B cell (primary cell): ENCODE data around the gene GNG11. TPM values are rescaled to one million over a fixed set of nuclear protein-coding genes. Genes with fewer than 3 reads are reported as not detected.

Experiments
- ATAC-seq: fragments of 200-7000 bp; cut with Tn5 transposase; one replicate; pipeline ENCODE4 v1.10.0; 2021; ENCODE audit warnings: low read depth, mild to moderate bottlenecking, moderate number of reproducible peaks, moderate library complexity
- CTCF ChIA-PET: fragments of 350-600 bp; sonication (Branson Sonifier 250); formaldehyde crosslinking; loops from one replicate; lab custom pipeline; 2021; ENCODE audit warnings: antibody characterized with exemption, inconsistent platforms; lab: Charles Lee
- POLR2A ChIA-PET: fragments of 350-600 bp; sonication (Branson Sonifier 250); formaldehyde crosslinking; loops from one replicate; lab custom pipeline; 2021; ENCODE audit warnings: antibody characterized with exemption; lab: Charles Lee
- DNase-seq: peaks from one replicate; pipeline ENCODE4 v3.0.0; 2013
- H2AFZ ChIP-seq: 2 replicates; pipeline ENCODE4 v1.6.1; 2012; ENCODE audit warnings: mild to moderate bottlenecking, low read depth, low read length; ENCODE audit not compliant: insufficient read depth, poor library complexity, severe bottlenecking
- H3K27ac ChIP-seq, 2 donors: 1 replicate in 1 of 2; 2 replicates in 1 of 2; pipeline ENCODE4 v1.5.1; 2012 to 2013; ENCODE audit warnings: low read length in 2 of 2, mild to moderate bottlenecking in 2 of 2, moderate library complexity in 1 of 2
- H3K27me3 ChIP-seq, 4 experiments: fragments of 200-600 bp in 1 of 4; sonication (generic) in 1 of 4; replicated peaks in 1 of 4; 1 replicate in 2 of 4; 2 replicates in 2 of 4; pipeline versions ENCODE4 v1.6.1 to v1.7.0; 2013 to 2016; ENCODE audit warnings: low read length in 3 of 4, mild to moderate bottlenecking in 2 of 4, mixed read lengths in 1 of 4, moderate library complexity in 1 of 4; ENCODE audit not compliant: insufficient read depth in 4 of 4, control insufficient read depth in 3 of 4; ENCODE audit errors: control extremely low read depth in 1 of 4
- H3K36me3 ChIP-seq, 2 experiments: replicated peaks in 1 of 2; 1 replicate in 1 of 2; 2 replicates in 1 of 2; pipeline versions ENCODE4 v1.6.1 to v1.7.1; 2013; ENCODE audit warnings: low read length in 1 of 2; ENCODE audit not compliant: insufficient read depth in 2 of 2, control insufficient read depth in 1 of 2; ENCODE audit errors: control extremely low read depth in 1 of 2, extremely low read depth in 1 of 2
- H3K4me1 ChIP-seq, 2 donors: fragments of 200-600 bp in 1 of 2; sonication (generic) in 1 of 2; 1 replicate in 1 of 2; 2 replicates in 1 of 2; pipeline versions ENCODE4 v1.5.1 to v1.6.1; 2013 to 2017; ENCODE audit warnings: low read length in 2 of 2; ENCODE audit not compliant: control insufficient read depth in 2 of 2, insufficient read depth in 2 of 2
- H3K4me2 ChIP-seq: replicated peaks from 2 replicates; pipeline ENCODE3; 2012; ENCODE audit warnings: mild to moderate bottlenecking, low read depth, low read length; ENCODE audit not compliant: poor library complexity, severe bottlenecking
- H3K4me3 ChIP-seq, 5 experiments: fragments of 200-600 bp in 1 of 5; sonication (generic) in 1 of 5; 1 replicate in 3 of 5; 2 replicates in 2 of 5; pipeline versions ENCODE4 v1.5.1 to v1.7.0; 2011 to 2016; ENCODE audit warnings: low read length in 4 of 5, mild to moderate bottlenecking in 4 of 5, low read depth in 2 of 5, control low read depth in 1 of 5, moderate library complexity in 1 of 5; ENCODE audit not compliant: insufficient read depth in 1 of 5; ENCODE audit errors: control extremely low read depth in 1 of 5, extremely low read depth in 1 of 5
- H3K79me2 ChIP-seq: fragments of 200-600 bp; sonication (generic); one replicate; pipeline ENCODE4 v1.6.0; 2016; ENCODE audit warnings: low read length; ENCODE audit not compliant: control insufficient read depth, insufficient read depth
- H3K9ac ChIP-seq: fragments of 200-600 bp; sonication (generic); 2 replicates; pipeline ENCODE4 v1.6.1; 2017; ENCODE audit warnings: mild to moderate bottlenecking, low read length, moderate library complexity
- H3K9me3 ChIP-seq, 3 donors: one replicate each; pipeline versions ENCODE4 v1.6.1 to v1.7.1; 2013; ENCODE audit warnings: low read length in 2 of 3; ENCODE audit not compliant: control insufficient read depth in 2 of 3, insufficient read depth in 1 of 3; ENCODE audit errors: control extremely low read depth in 1 of 3
- H4K20me1 ChIP-seq: 2 replicates; pipeline ENCODE4 v1.6.0; 2012; ENCODE audit warnings: mild to moderate bottlenecking, low read length; ENCODE audit not compliant: insufficient read depth, control insufficient read depth, poor library complexity, severe bottlenecking
- H3K27ac Mint-ChIP-seq: one replicate; pipeline ENCODE4 v1.8.0; 2021; ENCODE audit warnings: mixed read lengths
- H3K27me3 Mint-ChIP-seq: one replicate; pipeline ENCODE4 v1.8.0; 2021; ENCODE audit warnings: mixed read lengths
- H3K4me1 Mint-ChIP-seq: one replicate; pipeline ENCODE4 v1.8.0; 2021; ENCODE audit warnings: mixed read lengths
- H3K4me3 Mint-ChIP-seq: one replicate; pipeline ENCODE4 v1.8.0; 2021; ENCODE audit warnings: mixed read lengths
- H3K9me3 Mint-ChIP-seq: one replicate; pipeline ENCODE4 v1.8.0; 2022; ENCODE audit warnings: mixed read lengths; ENCODE audit not compliant: insufficient read depth
- CTCF ChIP-seq: fragments of 200-600 bp; IDR thresholded peaks from one replicate; pipeline ENCODE4 v1.8.0; 2022; ENCODE audit warnings: antibody characterized with exemption, mild to moderate bottlenecking
- EZH2 ChIP-seq: IDR thresholded peaks from 2 replicates; pipeline ENCODE4 v1.6.1; 2012; ENCODE audit warnings: borderline replicate concordance, low read depth, mild to moderate bottlenecking, moderate library complexity, low read length; ENCODE audit not compliant: insufficient read depth, poor library complexity, severe bottlenecking
- WGBS: methylation state at CpG from one replicate; pipeline ENCODE4 v1.1.5; 2013; ENCODE audit warnings: missing lambda C conversion rate; ENCODE audit not compliant: insufficient coverage; 5-methylcytosine and 5-hydroxymethylcytosine counted together
- intact Hi-C: fragments of 100-400 bp; cut with micrococcal nuclease; formaldehyde crosslinking; loops from one replicate; pipeline ENCODE4 v1.10.0; 2022
- polyA plus RNA-seq: library from polyadenylated mRNA; depleted of rRNA; stranded (reverse); fragments of >200 nt; gene quantifications from 2 replicates; pipeline ENCODE4 v1.2.3, GENCODE V29; 2012
- total RNA-seq, 2 donors: library from RNA; stranded (reverse); fragments of 120-200 nt in 1 of 2; gene quantifications; 1 replicate in 1 of 2; 2 replicates in 1 of 2; pipeline versions ENCODE4 v1.2.3 to v1.2.4, GENCODE V29; 2013 to 2022

Gene GNG11
- total and polyA plus RNA-seq, 2 donors (not counting 1 experiment from before 2014, with no cell fraction given) = 0.37 to 1.7 TPM

GRCh38 chr7:93964262-93964661 is 42.7 kb downstream of the GNG11 start:
- DNase-seq (no peak), ATAC-seq (no peak)
- CTCF ChIA-PET = no interaction called here
- Mint-ChIP-seq H3K4me1 (no peaks in the 10 kb centered on the region), H3K27me3 (no peaks in the 10 kb centered on the region), H3K9me3 (no peaks in the 10 kb centered on the region), H3K4me3 (no peak overlapping the region), H3K27ac (no peak overlapping the region)
- no peak overlapping the region for H3K9ac ChIP-seq
- H3K36me3 ChIP-seq = peaks cover 0 to 2% of the 10 kb centered on the region in 2 experiments
- H4K20me1 ChIP-seq = no peaks in the 10 kb centered on the region
- WGBS = no CpG with 5 or more reads among the region's 5 CpGs
- no peaks in the 10 kb centered on the region for H3K79me2 ChIP-seq
- no peak overlapping the region for H2AFZ ChIP-seq
- no peak overlapping the region for H3K27ac ChIP-seq
- POLR2A ChIA-PET = interaction anchor here (0.7 kb wide), 1 partner anchor 101 kb away, joined by 3 read pairs; no protein-coding TSS in a partner anchor
- no peaks in the 10 kb centered on the region for H3K4me1 ChIP-seq
- no peaks in the 10 kb centered on the region for H3K9me3 ChIP-seq
- no peak overlapping the region for H3K4me2 ChIP-seq
- intact Hi-C loops = no loop called here
- no peak overlapping the region for H3K4me3 ChIP-seq
- no peak for TF ChIP-seq EZH2
- no peak for TF ChIP-seq CTCF
- H3K27me3 ChIP-seq = no peaks in the 10 kb centered on the region

GRCh38 chr7:93964813-93965212 is 43.3 kb downstream of the GNG11 start:
- Mint-ChIP-seq H3K4me3 (no peak overlapping the region), H3K27ac (no peak overlapping the region), H3K27me3 (no peaks in the 10 kb centered on the region), H3K4me1 (no peaks in the 10 kb centered on the region), H3K9me3 (no peaks in the 10 kb centered on the region)
- Histone ChIP-seq H3K27ac (no peak overlapping the region), H3K79me2 (no peaks in the 10 kb centered on the region), H3K9ac (no peak overlapping the region), H3K9me3 (no peaks in the 10 kb centered on the region), H3K4me2 (no peak overlapping the region), H2AFZ (no peak overlapping the region), H4K20me1 (no peaks in the 10 kb centered on the region), H3K27me3 (no peaks in the 10 kb centered on the region), H3K4me3 (no peak overlapping the region), H3K4me1 (no peaks in the 10 kb centered on the region), H3K36me3 (peaks cover 0 to 2% of the 10 kb centered on the region in 2 experiments)
- no peak for ATAC-seq
- no peak for DNase-seq
- ChIA-PET POLR2A (interaction anchor here (0.7 kb wide), 1 partner anchor 101 kb away, joined by 3 read pairs; no protein-coding TSS in a partner anchor), CTCF (no interaction called here)
- WGBS = no CpG with 5 or more reads among the region's 3 CpGs
- intact Hi-C loops = no loop called here
- TF ChIP-seq EZH2 = no peak
